Testis (tissue), 2 donors: ENCODE measurements around the gene ACAD9.

Experiments used
- CTCF ChIP-seq, 3 experiments: fragments of 450-650 bp in 2 of 3; fragments of 200-600 bp in 1 of 3; sonication (generic) in 1 of 3; IDR thresholded peaks; one replicate each; pipeline ENCODE4 v1.5.1; 2016 to 2019; ENCODE audit warnings: antibody characterized with exemption in 3 of 3, mild to moderate bottlenecking in 2 of 3, moderate library complexity in 1 of 3
- POLR2A ChIP-seq: fragments of 450-650 bp; IDR thresholded peaks from one replicate; pipeline ENCODE4 v1.6.1; 2017; ENCODE audit warnings: antibody characterized with exemption, mild to moderate bottlenecking, moderate library complexity

- TF ChIP-seq POLR2A (no peak), CTCF (IDR thresholded peaks at IDR 0.05) (no peak)
Measured at GRCh38 chr3:128889139-128889894, 9.9 kb downstream of the ACAD9 start.
